Caco-2 (cell line): ENCODE results near the gene GALNT15. TPM values are rescaled to one million over a fixed set of nuclear protein-coding genes. Genes with fewer than 3 reads are reported as not detected.

Experiments
- BruUV-seq: library from RNA; stranded (reverse); fragments of 400-500 nt; replicated peaks from 2 replicates; lab custom pipeline; 2021; lab: Mats Ljungman, UMichigan
- CTCF ChIA-PET: fragments of 300-600 bp; sonication (Branson Sonifier 250); formaldehyde crosslinking; loops from one replicate; lab custom pipeline; 2022; ENCODE audit warnings: antibody characterized with exemption; lab: Charles Lee
- POLR2A ChIA-PET: fragments of 300-600 bp; sonication (Branson Sonifier 250); formaldehyde crosslinking; loops from one replicate; lab custom pipeline; 2022; ENCODE audit warnings: antibody characterized with exemption; lab: Charles Lee
- DNase-seq, 2 experiments: peaks; one replicate each; pipeline versions ENCODE4 v3.0.0 to v3.0.0-alpha.2; 2020 to 2022
- H3K27me3 ChIP-seq: replicated peaks from 2 replicates; pipeline ENCODE4 v1.6.0; 2011; ENCODE audit warnings: low read length; ENCODE audit not compliant: control insufficient read depth, insufficient read depth
- H3K36me3 ChIP-seq: 2 replicates; pipeline ENCODE4 v1.5.1; 2011; ENCODE audit warnings: low read length; ENCODE audit not compliant: control insufficient read depth, insufficient read depth
- H3K4me1 ChIP-seq: fragments of 250-450 bp; sonication (Bioruptor Pico); 2 replicates; pipeline ENCODE4 v1.5.1; 2020; ENCODE audit warnings: mild to moderate bottlenecking
- H3K4me3 ChIP-seq: 2 replicates; pipeline ENCODE4 v1.5.1; 2011; ENCODE audit warnings: low read depth, mild to moderate bottlenecking, control low read depth, low read length
- H3K9me3 ChIP-seq: fragments of 250-450 bp; sonication (Bioruptor Pico); 2 replicates; pipeline ENCODE4 v1.5.1; 2020; ENCODE audit warnings: mild to moderate bottlenecking, moderate library complexity
- H3K27ac Mint-ChIP-seq: one replicate; pipeline ENCODE4 v1.8.0; 2022; ENCODE audit warnings: mixed read lengths; ENCODE audit not compliant: unreplicated experiment
- H3K27me3 Mint-ChIP-seq: one replicate; pipeline ENCODE4 v1.8.0; 2022; ENCODE audit warnings: mixed read lengths; ENCODE audit not compliant: insufficient read depth, unreplicated experiment
- H3K36me3 Mint-ChIP-seq: one replicate; pipeline ENCODE4 v1.8.0; 2022; ENCODE audit warnings: mild to moderate bottlenecking, mixed read lengths; ENCODE audit not compliant: insufficient read depth, unreplicated experiment
- H3K4me1 Mint-ChIP-seq: one replicate; pipeline ENCODE4 v1.8.0; 2022; ENCODE audit warnings: low read depth, mixed read lengths; ENCODE audit not compliant: unreplicated experiment
- H3K4me3 Mint-ChIP-seq: one replicate; pipeline ENCODE4 v1.8.0; 2022; ENCODE audit warnings: mild to moderate bottlenecking, moderate library complexity, mixed read lengths; ENCODE audit not compliant: unreplicated experiment
- H3K9me3 Mint-ChIP-seq: one replicate; pipeline ENCODE4 v1.8.0; 2022; ENCODE audit warnings: mixed read lengths; ENCODE audit not compliant: unreplicated experiment
- CTCF ChIP-seq, 2 experiments: fragments of 200-600 bp in 1 of 2; IDR thresholded peaks; 1 replicate in 1 of 2; 2 replicates in 1 of 2; pipeline versions ENCODE4 v1.5.1 to v1.8.0; 2011 to 2022; ENCODE audit warnings: antibody characterized with exemption in 1 of 2, control low read depth in 1 of 2, inconsistent platforms in 1 of 2, low read depth in 1 of 2, low read length in 1 of 2, mild to moderate bottlenecking in 1 of 2, moderate library complexity in 1 of 2; ENCODE audit not compliant: insufficient read depth in 1 of 2, severe bottlenecking in 1 of 2, unreplicated experiment in 1 of 2
- intact Hi-C: fragments of 100-400 bp; cut with micrococcal nuclease; formaldehyde crosslinking; loops from one replicate; pipeline ENCODE4 v1.10.0; 2022; ENCODE audit not compliant: unreplicated experiment
- total RNA-seq: library from RNA; stranded (reverse); gene quantifications from 2 replicates; pipeline ENCODE4 v1.2.3, GENCODE V29; 2022

The GALNT15 gene
- total RNA-seq, 1 experiment from 2014 or later, result not detected

- no peaks in the 10 kb centered on the region for H3K9me3 ChIP-seq
- H3K36me3 ChIP-seq, result no peaks in the 10 kb centered on the region
- H3K4me1 Mint-ChIP-seq, result peaks cover 8% of the 10 kb centered on the region
- TF ChIP-seq CTCF (IDR thresholded peaks at IDR 0.05; ENCODE audit: insufficient read depth in 1 of 2, low read depth in 1 of 2, low read length in 1 of 2, severe bottlenecking in 1 of 2, unreplicated experiment in 1 of 2), result no peak
- no peak for DNase-seq
- CTCF ChIA-PET, result no interaction called here
- peaks cover 4% of the 10 kb centered on the region for H3K4me1 ChIP-seq
- H3K27me3 ChIP-seq, result no peaks in the 10 kb centered on the region
- H3K9me3 Mint-ChIP-seq, result no peaks in the 10 kb centered on the region
- POLR2A ChIA-PET, result no interaction called here
- no peak overlapping the region for H3K4me3 ChIP-seq
- H3K36me3 Mint-ChIP-seq, result peaks cover 27% of the 10 kb centered on the region
- no peaks in the 10 kb centered on the region for H3K27me3 Mint-ChIP-seq
- H3K4me3 Mint-ChIP-seq, result no peak overlapping the region
- intact Hi-C loops, result no loop called here
- BruUV-seq, result no TSS peak
- no peak overlapping the region for H3K27ac Mint-ChIP-seq
Measured at GRCh38 chr3:16270855-16271254, 96.4 kb downstream of the GALNT15 start.

DNA sequence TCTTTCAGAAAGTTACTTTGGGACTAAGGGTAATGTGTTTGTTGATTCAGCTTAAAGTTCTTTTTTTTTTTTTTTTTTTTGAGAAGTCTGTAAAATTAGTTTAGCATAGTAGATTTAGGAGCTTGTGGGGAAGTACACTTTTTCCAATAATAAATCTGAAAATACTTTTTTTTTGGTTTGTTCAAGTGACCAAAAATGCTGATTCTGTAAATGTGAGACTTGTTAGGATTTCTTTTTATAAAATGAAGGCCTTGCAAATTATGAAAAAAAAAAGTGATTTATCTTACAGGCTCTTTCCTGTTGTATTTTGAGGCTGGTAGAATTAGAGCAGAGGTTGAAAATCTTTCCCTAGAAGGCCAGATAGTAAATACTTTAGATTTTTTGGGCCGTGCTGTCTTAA, 98.1 kb downstream of the GALNT15 start:
- no TSS peak for BruUV-seq
- H3K4me3 Mint-ChIP-seq, result no peak overlapping the region
- intact Hi-C loops, result no loop called here
- no peaks in the 10 kb centered on the region for H3K27me3 ChIP-seq
- POLR2A ChIA-PET, result no interaction called here
- H3K36me3 Mint-ChIP-seq, result peaks cover 33% of the 10 kb centered on the region
- H3K27ac Mint-ChIP-seq, result no peak overlapping the region
- DNase-seq, result no peak
- no peaks in the 10 kb centered on the region for H3K4me1 ChIP-seq
- H3K36me3 ChIP-seq, result no peaks in the 10 kb centered on the region
- peaks cover under 1% of the 10 kb centered on the region for H3K4me1 Mint-ChIP-seq
- TF ChIP-seq CTCF (IDR thresholded peaks at IDR 0.05; ENCODE audit: insufficient read depth in 1 of 2, low read depth in 1 of 2, low read length in 1 of 2, severe bottlenecking in 1 of 2, unreplicated experiment in 1 of 2), result no peak
- no peaks in the 10 kb centered on the region for H3K9me3 Mint-ChIP-seq
- no peak overlapping the region for H3K4me3 ChIP-seq
- CTCF ChIA-PET, result interaction anchor here (0.7 kb wide), 1 partner anchor 271 kb away, joined by 7 read pairs; no protein-coding TSS in a partner anchor
- H3K27me3 Mint-ChIP-seq, result no peaks in the 10 kb centered on the region
- no peaks in the 10 kb centered on the region for H3K9me3 ChIP-seq

GRCh38 chr3:16273867-16274266, 99.4 kb downstream of the GALNT15 start:
- Mint-ChIP-seq H3K27me3 (no peaks in the 10 kb centered on the region), H3K4me1 (no peaks in the 10 kb centered on the region), H3K9me3 (no peaks in the 10 kb centered on the region), H3K36me3 (peaks cover 29% of the 10 kb centered on the region), H3K4me3 (no peak overlapping the region), H3K27ac (no peak overlapping the region)
- TF ChIP-seq CTCF (IDR thresholded peaks at IDR 0.05; ENCODE audit: insufficient read depth in 1 of 2, low read depth in 1 of 2, low read length in 1 of 2, severe bottlenecking in 1 of 2, unreplicated experiment in 1 of 2), result no peak
- no TSS peak for BruUV-seq
- no peaks in the 10 kb centered on the region for H3K36me3 ChIP-seq
- intact Hi-C loops, result no loop called here
- H3K4me1 ChIP-seq, result no peaks in the 10 kb centered on the region
- no peak overlapping the region for H3K4me3 ChIP-seq
- no peaks in the 10 kb centered on the region for H3K9me3 ChIP-seq
- H3K27me3 ChIP-seq, result no peaks in the 10 kb centered on the region
- DNase-seq, result no peak
- CTCF ChIA-PET, result no interaction called here
- POLR2A ChIA-PET, result no interaction called here
